Iris pigment epithelial cell (primary cell): Measurements from ENCODE around the gene NKX1-1.
"Not testable (repeated sequence)": the region's sequence is repeated elsewhere in the genome, so short reads cannot be mapped to it uniquely, and the experiment has no call there.

Source experiments
- DNase-seq: peaks from one replicate; pipeline ENCODE4 v3.0.0-alpha.2; 2011; ENCODE audit warnings: low read depth

The NKX1-1 gene

DNA sequence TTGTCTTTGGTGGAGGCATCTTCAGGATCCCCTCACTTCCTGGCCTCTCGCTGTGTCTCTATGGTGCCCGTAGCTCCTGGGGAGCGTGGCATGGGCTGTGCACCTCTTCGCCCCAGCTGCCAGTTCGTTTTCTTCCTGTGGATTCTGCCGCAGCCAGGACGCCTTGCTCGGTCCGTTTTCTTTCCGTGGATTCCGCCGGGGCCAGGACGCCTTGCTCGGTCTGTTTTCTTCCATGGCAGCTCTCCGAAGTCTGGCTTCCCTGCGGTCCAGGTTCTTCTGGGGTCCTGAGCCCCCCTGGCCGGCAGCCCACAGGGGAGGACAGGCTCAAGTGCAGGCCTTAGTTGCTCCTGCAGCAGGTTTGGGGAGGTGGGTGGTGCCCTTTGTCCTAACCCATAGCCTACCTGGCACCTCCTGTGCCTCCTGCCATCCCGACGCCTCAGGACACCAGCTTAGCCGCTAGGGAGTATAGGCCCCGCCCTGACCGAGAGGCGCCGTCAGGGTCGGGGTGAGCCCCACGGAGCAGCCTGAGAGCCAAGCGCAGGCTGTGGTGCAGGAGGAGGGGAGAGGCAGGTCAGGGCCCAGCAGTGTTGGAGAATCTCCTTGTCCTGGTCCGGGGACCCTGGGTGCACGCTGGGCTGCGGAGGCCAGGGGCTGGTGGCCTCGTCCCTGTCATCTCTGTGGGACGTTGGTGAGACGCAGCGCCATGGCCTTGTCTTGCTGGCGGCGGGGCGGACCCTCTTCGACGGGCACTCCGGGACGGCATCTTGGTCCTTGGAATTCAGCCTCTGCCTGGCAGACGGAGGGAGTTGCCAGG is 32.1 kb downstream of the NKX1-1 start:
- DNase-seq, result no peak

DNA sequence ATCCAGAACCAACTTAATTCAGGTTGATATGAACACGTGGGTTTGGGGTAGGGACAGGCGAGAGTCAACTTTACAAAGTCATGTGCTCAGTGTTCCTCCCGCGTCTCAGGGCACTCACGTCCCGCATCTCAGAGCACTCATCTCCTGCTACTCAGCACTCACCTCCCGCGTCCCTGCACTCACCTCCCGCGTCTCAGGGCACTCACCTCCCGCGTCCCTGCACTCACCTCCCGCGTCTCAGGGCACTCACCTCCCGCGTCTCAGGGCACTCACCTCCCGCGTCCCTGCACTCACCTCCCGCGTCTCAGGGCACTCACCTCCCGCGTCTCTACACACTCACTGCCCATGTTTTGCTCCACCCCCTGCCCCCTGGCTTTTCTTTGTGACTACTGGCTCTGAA is 33.7 kb downstream of the NKX1-1 start:
- not testable (repeated sequence) for DNase-seq

- no peak for DNase-seq
Measured at GRCh38 chr4:1371176-1372165, 34.8 kb downstream of the NKX1-1 start.

- no peak for DNase-seq
Measured at GRCh38 chr4:1370321-1371124, 35.7 kb downstream of the NKX1-1 start.

- no peak for DNase-seq
Measured at GRCh38 chr4:1369479-1370079, 36.7 kb downstream of the NKX1-1 start.

DNA sequence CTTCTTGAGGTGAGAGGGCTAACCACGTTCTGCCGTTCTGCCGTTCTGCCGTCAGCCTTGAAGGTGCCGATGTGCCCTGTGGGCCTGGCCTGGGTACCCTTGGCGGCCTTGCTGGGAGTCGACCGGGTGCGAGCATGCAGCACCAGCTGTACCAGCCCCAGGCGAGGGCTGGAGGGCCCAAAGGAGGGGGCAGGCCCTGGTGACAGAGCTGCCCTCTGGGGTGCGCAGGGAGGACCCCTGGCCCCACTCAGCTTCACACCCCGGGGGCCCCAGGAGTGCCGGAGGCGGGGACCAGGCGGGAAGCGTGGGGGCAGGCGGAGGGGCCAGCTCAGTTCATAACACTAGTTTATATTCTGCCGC is 37.2 kb downstream of the NKX1-1 start:
- no peak for DNase-seq

GRCh38 chr4:1368421-1369090 is 37.7 kb downstream of the NKX1-1 start:
- no peak for DNase-seq

GRCh38 chr4:1367936-1368289 is 38.3 kb downstream of the NKX1-1 start:
- DNase-seq, result no peak

- DNase-seq, result no peak
Measured at GRCh38 chr4:1367230-1367935, 38.9 kb downstream of the NKX1-1 start.

GRCh38 chr4:1366371-1367229 is 39.6 kb downstream of the NKX1-1 start:
- no peak for DNase-seq

DNA sequence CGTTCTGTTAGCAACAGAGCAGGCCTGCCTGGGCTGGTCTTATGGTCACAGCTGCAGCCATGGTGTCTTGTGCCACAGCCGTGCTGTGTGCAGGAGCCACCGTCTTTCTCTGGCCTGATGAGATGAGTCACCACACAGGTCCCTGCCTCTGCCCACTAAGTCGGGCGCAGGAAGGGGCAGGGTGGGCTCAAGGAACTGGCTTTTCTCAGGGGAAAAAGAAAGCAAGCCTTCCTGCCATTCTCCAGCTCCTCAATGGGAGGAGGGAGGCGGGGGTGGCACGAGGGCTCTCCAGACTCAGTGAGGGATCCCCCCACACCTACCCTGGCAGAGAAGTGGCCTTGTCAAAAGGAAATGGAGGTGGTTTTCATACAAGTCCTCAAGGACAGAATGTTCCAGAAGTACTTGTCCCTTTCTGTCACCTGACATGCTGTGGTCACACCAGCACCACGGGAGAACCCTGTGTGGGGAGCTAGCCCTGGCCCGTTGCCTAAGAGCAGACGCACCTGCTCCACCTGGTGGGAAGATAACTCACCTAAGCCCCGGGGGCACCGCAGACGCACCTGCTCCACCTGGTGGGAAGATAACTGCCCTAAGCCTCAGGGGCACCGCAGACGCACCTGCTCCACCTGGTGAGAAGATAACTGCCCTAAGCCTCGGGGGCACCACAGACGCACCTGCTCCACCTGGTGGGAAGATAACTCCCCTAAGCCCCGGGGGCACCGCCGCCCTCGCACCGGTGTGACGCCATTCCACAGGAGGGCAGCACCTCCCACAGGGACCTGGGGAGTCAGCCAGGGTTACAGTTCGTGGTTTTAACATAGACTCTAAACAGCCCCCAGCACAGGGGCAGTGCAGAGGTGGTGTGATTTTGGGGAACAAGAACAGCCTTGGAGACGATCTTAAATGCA is 40.7 kb downstream of the NKX1-1 start:
- DNase-seq, result no peak

GRCh38 chr4:1364748-1365147 is 41.5 kb downstream of the NKX1-1 start:
- DNase-seq, result no peak

- no peak for DNase-seq
Measured at GRCh38 chr4:1364217-1364616, 42.0 kb downstream of the NKX1-1 start.

DNA sequence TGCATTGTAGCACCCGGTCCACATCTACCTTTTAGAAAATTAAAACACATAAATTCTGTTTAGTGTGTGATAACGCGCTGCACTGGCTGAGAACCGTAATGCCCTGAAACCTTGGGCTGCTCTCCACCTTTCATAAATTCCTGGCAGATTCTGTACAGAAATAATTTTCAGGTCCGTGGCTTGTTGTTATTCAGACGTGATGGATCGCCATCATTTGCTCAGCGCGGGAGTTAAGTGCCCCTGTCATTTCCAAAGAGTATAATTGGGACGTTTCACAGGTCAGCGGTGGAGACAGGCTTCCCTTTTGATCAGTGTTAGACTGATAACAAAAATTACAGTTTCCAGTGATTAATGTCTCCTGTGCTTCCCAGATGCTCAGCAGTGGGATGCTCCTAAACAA is 42.7 kb downstream of the NKX1-1 start:
- no peak for DNase-seq

GRCh38 chr4:1362521-1362920 is 43.7 kb downstream of the NKX1-1 start:
- DNase-seq, result no peak

DNA sequence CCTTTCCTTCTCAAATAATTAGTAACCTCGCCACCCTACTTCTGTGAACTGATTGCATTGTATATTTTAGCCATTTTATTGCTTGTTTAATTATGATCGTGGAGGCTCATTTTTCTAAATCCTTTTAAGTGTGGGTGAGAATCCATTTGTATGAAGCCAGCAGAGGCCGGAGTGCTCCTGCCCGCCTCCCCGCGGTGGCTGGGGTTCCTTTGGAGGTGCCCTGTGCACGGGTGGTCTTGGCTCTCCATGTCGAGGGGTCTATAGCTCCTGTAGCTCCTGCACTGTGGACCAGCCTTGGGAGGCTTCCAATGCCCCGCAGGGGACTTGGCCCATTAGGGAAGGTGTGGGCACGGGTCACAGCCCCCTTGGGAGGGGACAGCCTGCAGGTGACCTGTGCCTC is 44.2 kb downstream of the NKX1-1 start:
- no peak for DNase-seq

- no peak for DNase-seq
Measured at GRCh38 chr4:1361431-1361830, 44.8 kb downstream of the NKX1-1 start.

DNA sequence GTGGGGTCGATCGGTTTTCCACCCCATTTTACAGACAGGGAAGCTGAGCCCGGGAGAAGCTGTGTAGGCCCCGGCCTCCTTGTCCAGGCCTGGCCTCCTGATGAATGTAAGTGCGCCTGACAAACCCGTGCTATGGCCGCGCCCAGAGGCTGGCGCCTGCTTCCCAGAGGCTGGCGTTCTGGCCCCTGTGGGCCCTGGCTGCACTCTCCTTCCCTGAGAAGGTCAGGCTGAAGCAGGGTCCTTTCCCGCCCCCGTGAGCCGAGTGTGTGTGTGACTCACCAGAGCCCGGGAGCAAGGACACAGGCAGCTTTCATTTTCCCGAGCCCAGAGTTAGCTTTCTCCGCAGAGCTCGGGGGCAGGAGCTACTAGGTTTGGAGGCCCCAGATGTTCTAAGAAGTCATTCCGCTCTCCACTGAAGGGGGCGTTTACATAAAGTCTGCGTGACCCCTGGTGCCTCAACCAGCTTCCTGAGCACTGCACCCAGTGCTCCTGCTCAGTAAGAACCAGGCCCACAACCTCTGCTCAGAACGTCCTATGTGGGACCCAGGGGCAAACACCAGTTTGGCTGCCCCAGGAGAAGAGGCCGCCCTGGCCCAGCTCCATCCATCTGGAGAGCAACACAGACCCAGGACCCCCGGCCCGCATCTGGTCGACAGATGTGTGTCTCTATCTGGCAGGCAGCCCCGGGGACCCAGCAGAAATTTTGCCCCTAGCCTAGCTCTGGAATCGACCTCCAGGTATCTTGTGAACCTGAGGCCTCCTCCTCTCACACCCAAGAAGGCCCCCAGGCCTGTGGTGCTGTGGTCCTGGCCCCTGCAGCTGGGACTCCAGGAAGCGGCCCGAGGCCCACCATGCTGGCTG is 45.6 kb downstream of the NKX1-1 start:
- DNase-seq, result peak; percentile 67
